Panc1 (cell line): Measurements from ENCODE around the gene DNAJB7.

Experiments used
- CTCF ChIP-seq: fragments of 450-650 bp; IDR thresholded peaks from 2 replicates; pipeline ENCODE4 v1.5.1; 2017; ENCODE audit warnings: mild to moderate bottlenecking
- POLR2AphosphoS5 ChIP-seq: IDR thresholded peaks from 2 replicates; pipeline ENCODE4 v1.6.1; 2012; ENCODE audit warnings: mild to moderate bottlenecking, low read depth, low read length, moderate library complexity
- REST ChIP-seq, 2 experiments: IDR thresholded peaks; 2 replicates each; pipeline ENCODE4 v1.6.1; 2011 to 2012; ENCODE audit warnings: low read depth in 2 of 2, control low read depth in 1 of 2, low read length in 1 of 2, mild to moderate bottlenecking in 1 of 2, moderate library complexity in 1 of 2; ENCODE audit not compliant: insufficient read depth in 1 of 2

GRCh38 chr22:40844951-40845350 lies 17.0 kb downstream of the DNAJB7 start:
- TF ChIP-seq REST (IDR thresholded peaks at IDR 0.05; ENCODE audit: insufficient read depth in 1 of 2, low read depth in 2 of 2, low read length in 1 of 2) (no peak), CTCF (no peak), POLR2AphosphoS5 (no peak)
